ENCODE results near the gene AUTS2. TPM values are rescaled to one million over a fixed set of nuclear protein-coding genes. Genes with fewer than 3 reads are reported as not detected.

Gene AUTS2
- total and polyA plus RNA-seq, 9 of the 15 experiments (the other 6 are each of a cell fraction or from before 2014, with no cell fraction given) = 0.58 TPM; not detected in 8

DNA sequence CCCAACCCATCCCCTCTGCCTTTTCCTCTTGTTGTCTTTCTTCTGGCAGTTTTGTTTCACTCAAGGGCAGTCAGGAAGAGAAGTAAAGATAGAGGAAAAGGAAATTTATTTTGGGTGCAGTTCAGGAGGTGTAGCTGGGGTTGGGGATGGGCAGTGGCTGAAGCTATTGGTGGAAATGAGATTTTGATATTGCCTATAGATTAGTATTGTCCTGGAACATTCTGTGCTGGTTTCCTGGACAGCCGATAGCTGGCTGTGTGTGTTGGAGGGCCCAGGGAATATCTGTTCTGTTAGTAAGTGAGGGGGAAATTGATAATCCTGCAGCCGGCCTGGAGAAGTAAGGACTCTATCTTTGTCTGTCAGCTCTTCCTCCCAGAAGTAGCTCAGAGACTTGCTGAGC lies 107.8 kb downstream of the AUTS2 start:
- ATAC-seq = no peak
- no peaks in the 10 kb centered on the region for H4K20me1 ChIP-seq (replicated peaks; ENCODE audit: control insufficient read depth, insufficient read depth, low read length)
- whole genome bisulfite sequencing (ENCODE audit: insufficient coverage, low coverage, missing lambda C conversion rate) = 5% methylated on average over 2 of the region's 2 CpGs
- H3K27ac ChIP-seq (ENCODE audit: extremely low read depth, low read depth, low read length) = no peak overlapping the region
- no peaks in the 10 kb centered on the region for H3K79me2 ChIP-seq (ENCODE audit: control insufficient read depth, insufficient read depth, low read length)
- no peak overlapping the region for H3K4me3 ChIP-seq
- in situ Hi-C loops (cut with MboI) = no loop called here
- H3K36me3 ChIP-seq (ENCODE audit: control insufficient read depth, insufficient read depth, low read length) = no peaks in the 10 kb centered on the region
- H3K27me3 ChIP-seq (ENCODE audit: control insufficient read depth in 2 of 2, insufficient read depth in 2 of 2, low read length in 2 of 2) = no peaks in the 10 kb centered on the region; a peak in 1 of 5 replicates
- intact Hi-C loops (cut with micrococcal nuclease) = no loop called here
- H3K9me1 ChIP-seq (ENCODE audit: control insufficient read depth, insufficient read depth, low read length) = no peaks in the 10 kb centered on the region
- ChIA-PET POLR2A (no interaction called here), CTCF (ENCODE audit: low intra/inter-chr PET ratio) (no interaction called here)
- no peak overlapping the region for H3K4me2 ChIP-seq (ENCODE audit: insufficient read depth, low read length)
- no TSS peak for BruUV-seq (replicated peaks)
- H3K4me1 ChIP-seq (replicated peaks in 1 of 2; ENCODE audit: control insufficient read depth in 2 of 2, insufficient read depth in 2 of 2, low read length in 2 of 2) = no peaks in the 10 kb centered on the region
- H2AFZ ChIP-seq (ENCODE audit: low read depth, low read length) = no peak overlapping the region
- no peak for DNase-seq (ENCODE audit: extremely low read depth in 1 of 4, low spot score in 3 of 4)
- no peak for FAIRE-seq
- H3K9me3 ChIP-seq (replicated peaks; ENCODE audit: control insufficient read depth, insufficient read depth, low read depth, low read length) = no peaks in the 10 kb centered on the region
- TF ChIP-seq XRCC4 (IDR thresholded peaks at IDR 0.05; ENCODE audit: extremely low read depth, insufficient read depth, insufficient read length) (no peak), NRF1 (conservative IDR thresholded peaks at IDR 0.05 in 1 of 2, IDR thresholded peaks at IDR 0.05 in 1 of 2) (no peak), CREBBP (IDR thresholded peaks at IDR 0.05; ENCODE audit: low read depth, low read length) (no peak), SP1 (CRISPR knock-in tag; IDR thresholded peaks at IDR 0.05) (no peak), HNRNPK (IDR thresholded peaks at IDR 0.05; ENCODE audit: low read depth, low read length, poor library complexity, severe bottlenecking) (no peak), GATAD2B (IDR thresholded peaks at IDR 0.05; ENCODE audit: borderline replicate concordance) (no peak), ETV6 (IDR thresholded peaks at IDR 0.05; ENCODE audit: borderline replicate concordance in 1 of 2, low read depth in 2 of 2, low read length in 1 of 2) (no peak), ETV6 (CRISPR knock-in tag; IDR thresholded peaks at IDR 0.05; ENCODE audit: borderline replicate concordance) (no peak), CTBP1 (IDR thresholded peaks at IDR 0.05; ENCODE audit: borderline replicate concordance) (no peak), BCOR (IDR thresholded peaks at IDR 0.05) (no peak), ILF3 (IDR thresholded peaks at IDR 0.05; ENCODE audit: borderline replicate concordance) (no peak), ZNF551 (CRISPR knock-in tag; IDR thresholded peaks at IDR 0.05) (no peak)
- TF ChIP-seq, protein P1, sequence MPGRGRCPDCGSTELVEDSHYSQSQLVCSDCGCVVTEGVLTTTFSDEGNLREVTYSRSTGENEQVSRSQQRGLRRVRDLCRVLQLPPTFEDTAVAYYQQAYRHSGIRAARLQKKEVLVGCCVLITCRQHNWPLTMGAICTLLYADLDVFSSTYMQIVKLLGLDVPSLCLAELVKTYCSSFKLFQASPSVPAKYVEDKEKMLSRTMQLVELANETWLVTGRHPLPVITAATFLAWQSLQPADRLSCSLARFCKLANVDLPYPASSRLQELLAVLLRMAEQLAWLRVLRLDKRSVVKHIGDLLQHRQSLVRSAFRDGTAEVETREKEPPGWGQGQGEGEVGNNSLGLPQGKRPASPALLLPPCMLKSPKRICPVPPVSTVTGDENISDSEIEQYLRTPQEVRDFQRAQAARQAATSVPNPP (IDR thresholded peaks at IDR 0.05; ENCODE audit: borderline replicate concordance, insufficient read depth, insufficient read length) = no peak
- H3K9ac ChIP-seq (ENCODE audit: insufficient read depth in 1 of 2, low read depth in 2 of 2, low read length in 2 of 2) = no peak overlapping the region
